Karpas-422 (cell line): ENCODE measurements around the gene RSL1D1. TPM values are rescaled to one million over a fixed set of nuclear protein-coding genes. Genes with fewer than 3 reads are reported as not detected.
"Not testable (repeated sequence)": the region's sequence is repeated elsewhere in the genome, so short reads cannot be mapped to it uniquely, and the experiment has no call there.

Source experiments
- DNase-seq: peaks from one replicate; pipeline ENCODE4 v3.0.0-alpha.2; 2015
- H2AFZ ChIP-seq: fragments of 200-600 bp; sonication (generic); 2 replicates; pipeline ENCODE4 v1.6.1; 2014; ENCODE audit warnings: antibody characterized with exemption, low read length, mixed read lengths
- H3K27ac ChIP-seq: fragments of 200-600 bp; sonication (generic); 2 replicates; pipeline ENCODE4 v1.5.1; 2014; ENCODE audit warnings: mild to moderate bottlenecking, low read length, moderate library complexity
- H3K27me3 ChIP-seq: fragments of 200-600 bp; sonication (generic); 2 replicates; pipeline ENCODE4 v1.6.1; 2014; ENCODE audit warnings: low read length, mixed read lengths
- H3K36me3 ChIP-seq: fragments of 200-600 bp; sonication (generic); 2 replicates; pipeline ENCODE4 v1.6.1; 2014; ENCODE audit warnings: low read length, mixed read lengths; ENCODE audit not compliant: insufficient read depth
- H3K4me1 ChIP-seq: fragments of 200-600 bp; sonication (generic); 2 replicates; pipeline ENCODE4 v1.6.1; 2014; ENCODE audit warnings: mild to moderate bottlenecking, low read length, mixed read lengths
- H3K4me2 ChIP-seq: fragments of 200-600 bp; sonication (generic); 2 replicates; pipeline ENCODE4 v1.6.1; 2014; ENCODE audit warnings: low read length, low read depth, mild to moderate bottlenecking; ENCODE audit not compliant: poor library complexity, severe bottlenecking
- H3K4me3 ChIP-seq: fragments of 200-600 bp; sonication (generic); 2 replicates; pipeline ENCODE4 v1.5.1; 2014; ENCODE audit warnings: mild to moderate bottlenecking, antibody characterized with exemption, low read length, mixed read lengths
- H3K79me2 ChIP-seq: fragments of 200-600 bp; sonication (generic); 2 replicates; pipeline ENCODE4 v1.6.1; 2014; ENCODE audit warnings: mild to moderate bottlenecking, low read length, mixed read lengths
- H3K9ac ChIP-seq: fragments of 200-600 bp; sonication (generic); 2 replicates; pipeline ENCODE4 v1.6.0; 2014; ENCODE audit warnings: low read length
- H3K9me2 ChIP-seq: fragments of 200-600 bp; sonication (generic), shearing (Covaris generic); replicated peaks from 2 replicates; pipeline ENCODE4 v1.6.0; 2014; ENCODE audit warnings: mild to moderate bottlenecking, low read length, moderate library complexity; ENCODE audit not compliant: insufficient read depth
- H3K9me3 ChIP-seq: fragments of 300-700, 200-600 bp; sonication (generic); 2 replicates; pipeline ENCODE4 v1.6.1; 2014; ENCODE audit warnings: low read length, mixed read lengths
- H4K20me1 ChIP-seq: fragments of 200-600 bp; sonication (generic); 2 replicates; pipeline ENCODE4 v1.6.1; 2014; ENCODE audit warnings: mild to moderate bottlenecking, antibody characterized with exemption, low read length, low read depth; ENCODE audit not compliant: insufficient read depth
- total RNA-seq: library from RNA; depleted of rRNA; stranded (reverse); fragments of >200 nt; shearing (Covaris generic); gene quantifications from 2 replicates; pipeline ENCODE4 v1.2.3, GENCODE V29; 2014; ENCODE audit warnings: low replicate concordance

Gene RSL1D1
- total RNA-seq, 1 experiment from 2014 or later: 171 TPM

DNA sequence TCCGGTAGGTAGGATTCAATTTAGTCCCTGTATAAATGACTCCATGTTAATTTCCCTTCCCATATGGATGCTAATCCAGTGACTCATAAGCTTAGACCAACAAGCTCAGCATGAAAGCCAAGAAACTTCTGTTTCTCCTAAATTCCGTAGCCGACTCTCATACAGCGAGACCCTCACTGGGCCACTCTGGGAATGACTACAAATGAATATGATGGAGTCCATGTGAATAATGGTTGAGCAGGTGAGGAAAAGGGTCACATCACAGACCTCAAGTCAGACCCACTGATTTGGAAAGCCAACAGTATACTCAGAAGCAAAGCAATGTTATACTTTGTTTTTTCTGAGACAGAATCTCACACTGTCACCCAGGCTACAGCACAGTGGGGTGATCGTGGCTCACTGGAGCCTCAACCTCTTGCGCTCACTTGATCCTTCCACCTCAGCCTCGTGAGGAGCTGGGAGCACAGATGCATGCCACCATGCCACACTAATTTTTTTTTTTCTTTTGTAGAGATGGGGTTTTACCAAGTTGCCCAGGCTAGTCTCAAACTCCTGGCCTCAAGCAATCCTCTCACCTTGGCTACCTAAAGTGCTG, 14.6 kb downstream of the RSL1D1 start:
- H3K4me2 ChIP-seq: no peak overlapping the region
- H3K9ac ChIP-seq: no peak overlapping the region
- no peak overlapping the region for H2AFZ ChIP-seq
- H3K79me2 ChIP-seq: no peaks in the 10 kb centered on the region
- no peak for DNase-seq
- no peaks in the 10 kb centered on the region for H3K9me2 ChIP-seq
- H3K36me3 ChIP-seq: peaks cover 51% of the 10 kb centered on the region
- H4K20me1 ChIP-seq: peaks cover 13% of the 10 kb centered on the region
- no peaks in the 10 kb centered on the region for H3K27me3 ChIP-seq
- H3K9me3 ChIP-seq: no peaks in the 10 kb centered on the region
- no peak overlapping the region for H3K4me3 ChIP-seq
- H3K4me1 ChIP-seq: no peaks in the 10 kb centered on the region
- H3K27ac ChIP-seq: no peak overlapping the region

DNA sequence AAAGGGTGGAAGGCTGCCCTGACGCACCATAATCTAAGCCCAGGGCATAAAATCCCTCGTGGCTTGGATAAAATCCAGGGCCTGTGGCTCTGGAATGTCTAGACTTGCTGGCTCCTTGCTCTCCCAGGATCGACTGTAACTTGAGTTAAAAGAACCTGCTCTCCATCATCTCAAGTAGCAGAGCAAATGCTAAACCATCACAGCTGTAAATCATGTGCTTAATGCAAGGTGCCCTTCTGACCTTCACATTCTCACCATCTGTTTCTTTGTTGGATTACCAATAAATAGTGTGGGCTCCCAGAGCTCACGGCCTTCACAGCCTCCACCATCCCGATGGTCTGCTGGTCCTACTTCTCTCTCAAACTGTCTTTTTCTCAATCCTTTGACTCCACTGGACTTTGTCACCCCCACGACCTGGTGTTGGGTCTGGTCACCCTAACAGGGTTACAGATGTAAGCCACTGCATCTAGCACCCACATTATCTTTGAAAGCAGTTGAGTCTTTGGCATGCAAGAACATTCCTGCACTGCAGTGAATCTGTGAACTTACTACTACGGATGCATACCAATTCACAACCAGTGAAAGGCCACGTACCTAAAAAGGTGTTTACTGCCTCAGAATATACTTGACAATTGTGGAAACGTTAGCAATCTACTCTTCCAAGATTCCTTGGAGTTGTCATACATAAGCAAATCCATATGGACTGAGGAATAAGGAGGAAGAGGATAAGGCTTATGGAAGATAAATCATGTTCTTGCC, 15.3 kb downstream of the RSL1D1 start:
- Histone ChIP-seq H3K79me2 (no peaks in the 10 kb centered on the region), H3K27ac (no peak overlapping the region), H3K9me2 (no peaks in the 10 kb centered on the region), H2AFZ (no peak overlapping the region), H3K4me1 (no peaks in the 10 kb centered on the region), H3K27me3 (no peaks in the 10 kb centered on the region), H3K4me3 (no peak overlapping the region), H3K4me2 (no peak overlapping the region), H3K36me3 (peaks cover 45% of the 10 kb centered on the region), H3K9ac (no peak overlapping the region), H4K20me1 (peaks cover 13% of the 10 kb centered on the region), H3K9me3 (no peaks in the 10 kb centered on the region)
- no peak for DNase-seq

DNA sequence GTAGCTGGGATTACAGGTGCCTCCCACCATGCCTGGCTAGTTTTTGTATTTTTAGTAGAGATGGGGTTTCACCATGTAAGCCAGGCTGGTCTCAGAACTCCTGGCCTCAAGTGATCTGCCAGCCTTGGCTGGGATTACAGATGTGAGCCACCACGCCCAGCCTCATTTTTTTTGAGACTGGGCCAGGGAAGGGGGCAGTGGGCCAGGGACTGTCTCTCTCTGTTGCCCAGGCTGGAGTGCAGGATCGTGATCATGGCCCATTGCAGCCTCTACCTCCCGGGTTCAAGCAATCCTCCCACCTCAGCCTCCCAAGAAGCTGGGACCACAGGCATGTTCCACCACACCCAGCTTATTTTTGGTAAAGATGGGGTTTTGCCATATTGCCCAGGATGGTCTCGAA, 16.0 kb downstream of the RSL1D1 start:
- DNase-seq: no peak
- H3K36me3 ChIP-seq: peaks cover 38% of the 10 kb centered on the region; the same call in 1 of the 2 replicates

DNA sequence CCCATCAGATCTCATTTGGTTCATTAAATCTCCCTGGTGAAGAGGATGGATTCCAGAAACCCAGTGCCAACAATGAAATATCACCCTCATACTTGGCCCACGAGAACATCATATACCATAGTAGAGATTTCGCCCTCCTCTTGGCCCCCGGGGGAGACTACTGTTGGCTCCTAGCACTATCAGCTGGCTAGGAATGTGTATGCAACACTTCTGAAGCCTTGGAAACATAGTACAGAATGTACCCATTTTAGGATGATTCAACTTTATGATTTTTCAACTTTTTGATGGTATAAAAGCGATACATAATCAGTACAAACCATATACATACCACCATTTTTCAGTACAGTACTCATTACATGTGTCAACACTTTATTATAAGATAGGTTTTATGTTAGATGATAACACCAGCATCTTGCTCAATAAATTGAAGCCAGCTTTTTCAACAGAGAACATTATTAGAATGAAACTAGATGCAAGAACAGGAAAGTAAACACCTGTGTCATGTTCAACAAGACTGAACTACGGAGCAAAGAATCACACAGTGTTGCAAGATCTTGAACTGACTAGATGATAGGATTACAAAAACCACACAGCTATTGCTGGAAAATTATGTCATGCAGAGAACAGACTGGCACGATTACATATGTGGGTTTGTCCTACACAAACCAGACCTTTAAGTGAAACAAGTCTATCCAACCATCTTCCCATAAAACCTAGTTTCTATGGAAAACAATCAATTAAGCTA, 17.2 kb downstream of the RSL1D1 start:
- Histone ChIP-seq H3K27ac (no peak overlapping the region), H3K9ac (no peak overlapping the region), H3K4me2 (no peak overlapping the region), H3K79me2 (no peaks in the 10 kb centered on the region), H3K9me3 (no peaks in the 10 kb centered on the region), H3K9me2 (no peaks in the 10 kb centered on the region), H3K4me3 (no peak overlapping the region), H4K20me1 (peaks cover 6% of the 10 kb centered on the region; the same call in 1 of the 2 replicates), H3K27me3 (no peaks in the 10 kb centered on the region), H3K36me3 (peaks cover 26% of the 10 kb centered on the region; the same call in 1 of the 2 replicates), H2AFZ (no peak overlapping the region), H3K4me1 (no peaks in the 10 kb centered on the region)
- DNase-seq: no peak

More for the DNA sequence above, 16.0 kb downstream of the RSL1D1 start:
- Histone ChIP-seq H3K9me2 (no peaks in the 10 kb centered on the region), H3K79me2 (no peaks in the 10 kb centered on the region), H3K27me3 (no peaks in the 10 kb centered on the region), H2AFZ (no peak overlapping the region), H3K27ac (no peak overlapping the region), H3K9me3 (no peaks in the 10 kb centered on the region), H3K4me3 (no peak overlapping the region), H3K9ac (no peak overlapping the region), H3K4me1 (no peaks in the 10 kb centered on the region), H4K20me1 (peaks cover 13% of the 10 kb centered on the region), H3K4me2 (no peak overlapping the region)

DNA sequence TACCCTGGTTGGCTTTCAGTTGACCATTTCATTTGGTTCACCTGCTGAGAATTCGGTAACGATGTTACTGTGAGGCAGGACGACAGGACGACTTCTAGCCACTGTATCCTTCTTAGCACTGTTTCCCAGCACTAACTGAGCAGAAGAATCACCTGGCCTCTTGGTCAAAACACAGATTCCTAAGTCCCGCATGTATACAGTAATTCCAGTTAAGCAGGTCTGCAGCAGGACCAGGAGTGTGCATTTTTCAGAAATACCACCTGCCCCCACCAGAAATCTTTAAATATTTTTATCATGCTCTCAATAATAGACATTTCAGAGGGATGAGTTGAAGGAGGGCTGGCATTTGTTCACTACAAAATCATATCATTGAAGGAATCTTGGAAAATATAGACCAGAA, 22.6 kb downstream of the RSL1D1 start:
- Histone ChIP-seq H2AFZ (no peak overlapping the region), H4K20me1 (no peaks in the 10 kb centered on the region), H3K9me3 (no peaks in the 10 kb centered on the region), H3K4me1 (no peaks in the 10 kb centered on the region), H3K4me2 (no peak overlapping the region), H3K27ac (no peak overlapping the region), H3K79me2 (no peaks in the 10 kb centered on the region), H3K36me3 (no peaks in the 10 kb centered on the region), H3K9me2 (no peaks in the 10 kb centered on the region), H3K4me3 (no peak overlapping the region), H3K9ac (no peak overlapping the region), H3K27me3 (no peaks in the 10 kb centered on the region)
- DNase-seq: no peak

DNA sequence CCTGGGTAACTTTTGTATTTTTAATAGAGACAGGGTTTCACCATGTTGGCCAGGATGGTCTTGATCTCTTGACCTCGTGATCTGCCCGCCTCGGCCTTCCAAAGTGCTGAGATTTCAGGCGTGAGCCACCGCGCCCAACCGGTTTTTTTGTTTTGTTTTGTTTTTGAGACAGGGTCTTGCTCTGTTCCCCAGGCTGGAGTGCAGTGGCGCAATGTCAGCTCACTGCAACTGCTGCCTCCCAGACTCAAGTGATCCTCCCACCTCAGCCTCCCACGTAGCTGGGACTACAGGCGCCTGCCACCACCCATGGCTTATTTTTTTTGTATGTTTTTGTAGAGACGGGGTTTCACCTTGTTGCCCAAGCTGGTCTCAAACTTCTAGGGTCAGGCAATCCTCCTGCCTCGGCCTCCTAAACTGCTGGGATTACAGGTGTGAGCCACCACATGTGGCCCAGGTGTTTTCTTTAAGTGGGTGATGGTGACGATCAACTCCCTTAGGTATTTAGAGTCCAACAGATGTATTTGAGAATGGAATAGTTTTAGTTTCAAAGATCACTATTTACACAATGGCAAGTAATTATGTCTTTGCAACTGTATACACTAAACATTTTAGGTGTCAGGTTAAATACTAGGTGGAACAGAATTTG, 25.7 kb downstream of the RSL1D1 start:
- H3K79me2 ChIP-seq, H3K27me3 ChIP-seq, DNase-seq, H2AFZ ChIP-seq, H3K27ac ChIP-seq, H3K4me2 ChIP-seq, H3K9ac ChIP-seq, H3K9me2 ChIP-seq, H3K4me1 ChIP-seq, H3K9me3 ChIP-seq, H3K36me3 ChIP-seq, H3K4me3 ChIP-seq, H4K20me1 ChIP-seq: not testable (repeated sequence)

DNA sequence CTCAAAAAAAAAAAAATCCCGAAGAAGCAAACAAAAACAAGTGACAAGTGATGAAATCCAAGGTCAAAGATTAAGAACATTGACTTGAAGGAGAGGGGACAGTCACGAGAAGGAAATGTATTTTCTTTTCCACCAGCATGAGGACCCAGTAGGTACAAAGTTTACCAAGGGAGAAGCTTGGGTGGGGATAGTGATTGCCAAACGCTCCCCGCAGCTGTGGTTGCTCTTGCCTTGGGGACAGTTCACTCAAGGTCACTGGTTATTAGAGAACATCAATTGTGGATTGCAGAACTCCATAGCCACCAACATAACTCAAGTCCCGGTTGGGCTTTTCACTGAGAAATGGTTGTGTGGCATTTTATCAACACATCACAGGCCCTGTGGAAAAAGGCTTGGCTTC, 27.0 kb downstream of the RSL1D1 start:
- H3K9ac ChIP-seq: no peak overlapping the region
- no peaks in the 10 kb centered on the region for H3K9me2 ChIP-seq
- no peak overlapping the region for H3K4me2 ChIP-seq
- H3K4me1 ChIP-seq: no peaks in the 10 kb centered on the region
- H3K79me2 ChIP-seq: no peaks in the 10 kb centered on the region
- no peak for DNase-seq
- H3K36me3 ChIP-seq: no peaks in the 10 kb centered on the region
- H3K9me3 ChIP-seq: no peaks in the 10 kb centered on the region
- no peaks in the 10 kb centered on the region for H4K20me1 ChIP-seq
- H2AFZ ChIP-seq: no peak overlapping the region
- no peak overlapping the region for H3K27ac ChIP-seq
- no peak overlapping the region for H3K4me3 ChIP-seq
- no peaks in the 10 kb centered on the region for H3K27me3 ChIP-seq

DNA sequence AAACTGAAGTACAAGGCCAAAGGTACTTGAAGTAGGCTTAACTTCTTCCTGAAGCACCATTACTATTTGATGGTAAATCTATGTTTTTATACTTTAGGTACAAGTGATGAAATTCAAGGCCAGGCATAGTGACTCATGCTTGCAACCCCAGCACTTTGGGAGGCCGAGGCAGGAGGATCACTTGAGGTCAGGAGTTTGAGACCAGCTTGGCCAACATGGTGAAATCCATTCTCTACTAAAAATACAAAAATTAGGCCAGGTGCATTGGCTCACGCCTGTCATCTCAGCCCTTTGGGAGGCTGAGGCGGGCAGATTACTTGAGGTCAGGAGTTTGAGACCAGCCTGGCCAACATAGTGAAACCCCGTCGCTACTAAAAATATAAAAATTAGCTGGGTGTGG, 27.7 kb downstream of the RSL1D1 start:
- not testable (repeated sequence) for H3K9me2 ChIP-seq, H2AFZ ChIP-seq, H3K4me2 ChIP-seq, H3K79me2 ChIP-seq, H3K4me3 ChIP-seq, H3K9me3 ChIP-seq, H3K9ac ChIP-seq, H3K27me3 ChIP-seq, H3K36me3 ChIP-seq, H3K4me1 ChIP-seq, H4K20me1 ChIP-seq, DNase-seq, H3K27ac ChIP-seq
